ENCODE results near the gene EIF3L.

Gene EIF3L

GRCh38 chr22:37892566-37893335, 43.5 kb downstream of the EIF3L start:
- POLR2A ChIA-PET = no interaction called here
- Histone ChIP-seq H3K4me3 (ENCODE audit: control insufficient read depth in 1 of 7, extremely low read depth in 1 of 7, insufficient read depth in 4 of 7, low read depth in 2 of 7, low read length in 6 of 7) (no peak overlapping the region), H3K4me1 (ENCODE audit: control extremely low read depth in 1 of 4, control insufficient read depth in 4 of 4, insufficient read depth in 4 of 4, low read length in 3 of 4) (peaks cover 6 to 27% (median 22%) of the 10 kb centered on the region in 4 experiments), H3K9me3 (ENCODE audit: control extremely low read depth in 1 of 5, control insufficient read depth in 4 of 5, insufficient read depth in 2 of 5, low read depth in 1 of 5, low read length in 4 of 5) (no peaks in the 10 kb centered on the region), H3K27ac (ENCODE audit: insufficient read depth in 1 of 2, low read depth in 1 of 2, low read length in 2 of 2, poor library complexity in 1 of 2, severe bottlenecking in 2 of 2) (no peak overlapping the region), H3K36me3 (ENCODE audit: control insufficient read depth in 4 of 4, insufficient read depth in 4 of 4, low read length in 3 of 4) (peaks cover 2 to 40% (median 27%) of the 10 kb centered on the region in 4 experiments), H3K27me3 (replicated peaks in 2 of 5; ENCODE audit: control insufficient read depth in 4 of 5, insufficient read depth in 5 of 5, low read length in 4 of 5) (no peaks in the 10 kb centered on the region)
- CTCF ChIA-PET = interaction anchor here (0.8 to 2.0 kb wide), 8 partner anchors 9 to 75 kb away, joined by 3 to 6 read pairs (median 3); partner anchors contain the start of gene MICALL1
- WGBS (ENCODE audit: insufficient coverage) = 89% methylated on average over 4 of the region's 7 CpGs
- DNase-seq = no peak

DNA sequence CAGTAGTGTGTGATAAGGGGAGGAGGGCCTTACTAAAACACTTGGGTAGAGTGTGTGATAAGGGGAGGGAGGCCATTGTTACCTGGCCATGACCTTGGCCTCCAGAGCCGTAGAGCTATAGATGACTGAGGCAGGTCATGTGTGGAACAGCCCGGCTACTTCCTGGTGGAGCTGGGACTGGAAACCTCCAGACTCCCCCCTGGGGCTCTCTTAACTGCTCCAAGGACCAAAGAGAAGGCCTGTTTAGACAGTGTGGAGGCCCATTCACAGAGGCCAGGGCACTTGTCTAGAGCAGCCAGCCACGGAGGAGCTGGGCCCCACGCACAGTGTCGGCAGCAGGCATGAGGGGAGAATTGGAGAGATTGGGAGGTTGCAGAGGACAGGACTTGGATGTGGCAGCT, 44.4 kb downstream of the EIF3L start:
- DNase-seq = no peak
- POLR2A ChIA-PET = no interaction called here
- Histone ChIP-seq H3K27me3 (replicated peaks in 2 of 5; ENCODE audit: control insufficient read depth in 4 of 5, insufficient read depth in 5 of 5, low read length in 4 of 5) (no peaks in the 10 kb centered on the region), H3K4me1 (ENCODE audit: control extremely low read depth in 1 of 4, control insufficient read depth in 4 of 4, insufficient read depth in 4 of 4, low read length in 3 of 4) (peaks cover 6 to 35% (median 29%) of the 10 kb centered on the region in 4 experiments), H3K9me3 (ENCODE audit: control extremely low read depth in 1 of 5, control insufficient read depth in 4 of 5, insufficient read depth in 2 of 5, low read depth in 1 of 5, low read length in 4 of 5) (no peaks in the 10 kb centered on the region), H3K36me3 (ENCODE audit: control insufficient read depth in 4 of 4, insufficient read depth in 4 of 4, low read length in 3 of 4) (peaks cover 2 to 32% (median 20%) of the 10 kb centered on the region in 4 experiments), H3K4me3 (ENCODE audit: control insufficient read depth in 1 of 7, extremely low read depth in 1 of 7, insufficient read depth in 4 of 7, low read depth in 2 of 7, low read length in 6 of 7) (no peak overlapping the region), H3K27ac (ENCODE audit: insufficient read depth in 1 of 2, low read depth in 1 of 2, low read length in 2 of 2, poor library complexity in 1 of 2, severe bottlenecking in 2 of 2) (no peak overlapping the region)
- CTCF ChIA-PET = interaction anchor here (0.8 to 2.0 kb wide), 4 partner anchors 12 to 76 kb away, joined by 3 to 5 read pairs (median 3); partner anchors contain the start of gene MICALL1
- 100% methylated on average over 4 of the region's 5 CpGs for WGBS (ENCODE audit: insufficient coverage)

GRCh38 chr22:37894939-37895670, 45.9 kb downstream of the EIF3L start:
- POLR2A ChIA-PET = no interaction called here
- H3K4me3 ChIP-seq (ENCODE audit: control insufficient read depth in 1 of 7, extremely low read depth in 1 of 7, insufficient read depth in 4 of 7, low read depth in 2 of 7, low read length in 6 of 7) = no peak overlapping the region

DNA sequence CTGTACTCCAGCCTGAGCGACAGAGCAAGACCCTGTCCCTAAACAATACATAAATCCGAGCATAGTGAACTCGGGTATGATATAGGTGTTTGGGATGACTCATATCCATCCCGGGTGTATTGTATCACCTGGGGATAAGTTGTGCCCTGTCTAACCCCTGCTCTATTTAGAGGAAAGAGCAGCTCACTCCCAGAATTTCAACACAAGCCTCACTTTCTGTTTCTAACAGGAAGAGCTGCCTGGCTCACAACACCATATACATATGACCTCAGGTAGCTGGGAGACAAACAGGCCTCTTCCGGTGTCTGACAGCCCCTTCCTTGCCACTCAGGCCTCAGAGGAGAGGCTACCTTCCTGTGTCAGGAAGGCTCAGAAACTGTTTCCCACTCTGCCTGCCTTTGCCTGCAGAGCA, 47.0 kb downstream of the EIF3L start:
- Histone ChIP-seq H3K36me3 (ENCODE audit: control insufficient read depth in 4 of 4, insufficient read depth in 4 of 4, low read length in 3 of 4) (peaks cover 0 to 17% (median 8%) of the 10 kb centered on the region in 4 experiments), H3K4me3 (ENCODE audit: control insufficient read depth in 1 of 7, extremely low read depth in 1 of 7, insufficient read depth in 4 of 7, low read depth in 2 of 7, low read length in 6 of 7) (peak overlapping the region in 4 of 7 experiments; percentile 6 to 48 (median 38)), H3K4me1 (ENCODE audit: control extremely low read depth in 1 of 4, control insufficient read depth in 4 of 4, insufficient read depth in 4 of 4, low read length in 3 of 4) (peaks cover 6 to 44% (median 32%) of the 10 kb centered on the region in 4 experiments), H3K9me3 (ENCODE audit: control extremely low read depth in 1 of 5, control insufficient read depth in 4 of 5, insufficient read depth in 2 of 5, low read depth in 1 of 5, low read length in 4 of 5) (no peaks in the 10 kb centered on the region), H3K27me3 (replicated peaks in 2 of 5; ENCODE audit: control insufficient read depth in 4 of 5, insufficient read depth in 5 of 5, low read length in 4 of 5) (no peaks in the 10 kb centered on the region), H3K27ac (ENCODE audit: insufficient read depth in 1 of 2, low read depth in 1 of 2, low read length in 2 of 2, poor library complexity in 1 of 2, severe bottlenecking in 2 of 2) (peak overlapping the region; percentile 0 to 63)
- ChIA-PET POLR2A (no interaction called here), CTCF (interaction anchor here (0.9 to 4.4 kb wide), 9 partner anchors 8 to 79 kb away, joined by 3 to 31 read pairs (median 5); partner anchors contain the start of gene MICALL1)
- DNase-seq = peak in 2 of 3 donors; percentile 54 to 61
- WGBS (ENCODE audit: insufficient coverage) = 0% methylated on average over 1 of the region's 5 CpGs

More at GRCh38 chr22:37894939-37895670, 45.9 kb downstream of the EIF3L start:
- H3K4me1 ChIP-seq (ENCODE audit: control extremely low read depth in 1 of 4, control insufficient read depth in 4 of 4, insufficient read depth in 4 of 4, low read length in 3 of 4) = peaks cover 6 to 38% (median 29%) of the 10 kb centered on the region in 4 experiments
- peaks cover 1 to 20% (median 10%) of the 10 kb centered on the region in 4 experiments for H3K36me3 ChIP-seq (ENCODE audit: control insufficient read depth in 4 of 4, insufficient read depth in 4 of 4, low read length in 3 of 4)
- no peaks in the 10 kb centered on the region for H3K27me3 ChIP-seq (replicated peaks in 2 of 5; ENCODE audit: control insufficient read depth in 4 of 5, insufficient read depth in 5 of 5, low read length in 4 of 5)
- no peak overlapping the region for H3K27ac ChIP-seq (ENCODE audit: insufficient read depth in 1 of 2, low read depth in 1 of 2, low read length in 2 of 2, poor library complexity in 1 of 2, severe bottlenecking in 2 of 2)
- CTCF ChIA-PET = interaction anchor here (1.4 to 2.2 kb wide), 2 partner anchors 9 to 11 kb away, joined by 3 to 14 read pairs; partner anchors contain the start of gene MICALL1
- H3K9me3 ChIP-seq (ENCODE audit: control extremely low read depth in 1 of 5, control insufficient read depth in 4 of 5, insufficient read depth in 2 of 5, low read depth in 1 of 5, low read length in 4 of 5) = no peaks in the 10 kb centered on the region
- no peak for DNase-seq
- 87% methylated on average over 6 of the region's 8 CpGs for WGBS (ENCODE audit: insufficient coverage)

- DNase-seq = no peak
- H3K27ac ChIP-seq (ENCODE audit: insufficient read depth in 1 of 2, low read depth in 1 of 2, low read length in 2 of 2, poor library complexity in 1 of 2, severe bottlenecking in 2 of 2) = peak overlapping the region; percentile 0 to 63
- H3K36me3 ChIP-seq (ENCODE audit: control insufficient read depth in 4 of 4, insufficient read depth in 4 of 4, low read length in 3 of 4) = peaks cover 0 to 9% (median 5%) of the 10 kb centered on the region in 4 experiments
- WGBS (ENCODE audit: insufficient coverage) = 92% methylated on average over 1 of the region's 3 CpGs
- ChIA-PET POLR2A (interaction anchor here (0.6 kb wide), 1 partner anchor 114 kb away, joined by 4 read pairs; no protein-coding TSS in a partner anchor), CTCF (interaction anchor here (0.9 to 4.4 kb wide), 11 partner anchors 9 to 80 kb away, joined by 3 to 31 read pairs (median 5); partner anchors contain the start of gene MICALL1)
- no peaks in the 10 kb centered on the region for H3K27me3 ChIP-seq (replicated peaks in 2 of 5; ENCODE audit: control insufficient read depth in 4 of 5, insufficient read depth in 5 of 5, low read length in 4 of 5)
- H3K4me3 ChIP-seq (ENCODE audit: control insufficient read depth in 1 of 7, extremely low read depth in 1 of 7, insufficient read depth in 4 of 7, low read depth in 2 of 7, low read length in 6 of 7) = peak overlapping the region in 1 of 7 experiments; percentile 25
- H3K4me1 ChIP-seq (ENCODE audit: control extremely low read depth in 1 of 4, control insufficient read depth in 4 of 4, insufficient read depth in 4 of 4, low read length in 3 of 4) = peaks cover 6 to 51% (median 35%) of the 10 kb centered on the region in 4 experiments
- H3K9me3 ChIP-seq (ENCODE audit: control extremely low read depth in 1 of 5, control insufficient read depth in 4 of 5, insufficient read depth in 2 of 5, low read depth in 1 of 5, low read length in 4 of 5) = no peaks in the 10 kb centered on the region
Measured at GRCh38 chr22:37896939-37897338, 47.7 kb downstream of the EIF3L start.

DNA sequence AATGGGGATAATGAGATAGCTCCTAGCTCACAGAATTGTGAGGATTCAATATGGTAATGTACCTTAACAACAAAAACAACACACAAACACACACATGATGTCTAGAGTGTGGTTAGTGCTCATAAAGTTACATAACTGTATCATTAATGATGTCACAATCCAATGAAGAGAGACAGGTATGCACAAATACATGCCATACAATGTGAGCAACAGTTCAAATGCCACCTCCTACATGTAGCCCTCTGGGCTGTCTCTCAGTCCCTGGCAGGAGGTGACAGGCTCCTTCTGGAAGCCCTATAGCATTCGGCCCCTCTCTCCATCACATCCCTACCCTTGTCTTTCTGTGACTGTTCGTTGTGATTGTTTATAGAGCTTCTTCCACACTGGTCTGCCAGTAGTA, 48.6 kb downstream of the EIF3L start:
- peaks cover 0 to 3% (median under 1%) of the 10 kb centered on the region in 4 experiments for H3K36me3 ChIP-seq (ENCODE audit: control insufficient read depth in 4 of 4, insufficient read depth in 4 of 4, low read length in 3 of 4)
- no peaks in the 10 kb centered on the region for H3K27me3 ChIP-seq (replicated peaks in 2 of 5; ENCODE audit: control insufficient read depth in 4 of 5, insufficient read depth in 5 of 5, low read length in 4 of 5)
- CTCF ChIA-PET = interaction anchor here (0.6 to 4.4 kb wide), 8 partner anchors 8 to 888 kb away, joined by 3 to 31 read pairs (median 4); partner anchors contain the start of gene MICALL1
- H3K4me1 ChIP-seq (ENCODE audit: control extremely low read depth in 1 of 4, control insufficient read depth in 4 of 4, insufficient read depth in 4 of 4, low read length in 3 of 4) = peaks cover 6 to 51% (median 35%) of the 10 kb centered on the region in 4 experiments
- no peak for DNase-seq
- POLR2A ChIA-PET = interaction anchor here (1.2 kb wide), 1 partner anchor 36 kb away, joined by 7 read pairs; no protein-coding TSS in a partner anchor
- WGBS (ENCODE audit: insufficient coverage) = no CpG with 5 or more reads among the region's 2 CpGs
- peak overlapping the region in 1 of 2 experiments; percentile 63 for H3K27ac ChIP-seq (ENCODE audit: insufficient read depth in 1 of 2, low read depth in 1 of 2, low read length in 2 of 2, poor library complexity in 1 of 2, severe bottlenecking in 2 of 2)
- no peaks in the 10 kb centered on the region for H3K9me3 ChIP-seq (ENCODE audit: control extremely low read depth in 1 of 5, control insufficient read depth in 4 of 5, insufficient read depth in 2 of 5, low read depth in 1 of 5, low read length in 4 of 5)
- H3K4me3 ChIP-seq (ENCODE audit: control insufficient read depth in 1 of 7, extremely low read depth in 1 of 7, insufficient read depth in 4 of 7, low read depth in 2 of 7, low read length in 6 of 7) = no peak overlapping the region
